Activated CD4-positive, alpha-beta T cell treated with anti-CD3 and anti-CD28 coated beads, Interleukin-2, amount 50 U/mL, for 4 hours (primary cell): ENCODE data around the gene TMEM86A.

Experiments used
- DNase-seq, 2 experiments: peaks; one replicate each; pipeline ENCODE4 v3.0.0-alpha.2; 2020

Gene TMEM86A

DNA sequence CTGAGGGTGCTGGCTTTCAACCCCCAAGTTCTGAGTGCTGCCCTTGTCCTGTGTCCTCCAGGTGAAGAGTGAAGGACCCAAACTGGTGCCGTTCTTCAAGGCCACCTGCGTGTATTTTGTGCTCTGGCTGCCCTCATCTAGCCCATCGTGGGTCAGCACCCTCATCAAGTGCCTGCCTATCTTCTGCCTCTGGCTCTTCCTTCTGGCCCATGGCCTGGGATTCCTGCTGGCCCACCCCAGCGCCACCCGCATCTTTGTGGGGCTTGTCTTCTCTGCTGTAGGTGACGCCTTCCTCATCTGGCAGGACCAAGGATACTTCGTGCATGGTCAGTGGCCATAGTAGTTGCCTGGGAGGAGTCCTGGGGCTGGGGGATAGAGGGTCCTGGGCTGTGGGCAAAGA lies 2.3 kb downstream of the TMEM86A start:
- DNase-seq = no peak

DNA sequence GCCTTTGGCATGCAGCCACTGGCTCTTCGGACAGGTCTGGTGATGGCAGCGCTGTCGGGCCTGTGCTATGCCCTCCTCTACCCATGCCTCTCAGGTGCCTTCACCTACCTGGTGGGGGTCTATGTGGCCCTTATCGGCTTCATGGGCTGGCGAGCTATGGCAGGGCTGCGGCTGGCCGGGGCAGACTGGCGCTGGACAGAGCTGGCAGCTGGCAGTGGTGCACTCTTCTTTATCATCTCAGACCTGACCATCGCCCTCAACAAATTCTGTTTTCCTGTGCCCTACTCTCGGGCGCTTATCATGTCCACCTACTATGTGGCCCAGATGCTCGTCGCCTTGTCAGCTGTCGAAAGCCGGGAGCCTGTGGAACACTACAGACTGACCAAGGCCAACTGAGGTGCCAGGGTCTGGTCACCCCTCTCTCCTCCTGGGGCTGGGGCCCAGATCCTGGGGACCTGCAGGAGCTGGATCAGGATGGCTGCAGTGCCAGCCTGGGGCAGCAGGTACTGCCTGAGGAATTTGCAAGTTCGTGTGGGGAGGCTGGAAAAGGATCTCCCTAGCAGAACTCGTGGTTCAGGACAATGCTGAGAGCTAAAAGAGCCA lies 3.1 kb downstream of the TMEM86A start:
- DNase-seq = no peak

DNA sequence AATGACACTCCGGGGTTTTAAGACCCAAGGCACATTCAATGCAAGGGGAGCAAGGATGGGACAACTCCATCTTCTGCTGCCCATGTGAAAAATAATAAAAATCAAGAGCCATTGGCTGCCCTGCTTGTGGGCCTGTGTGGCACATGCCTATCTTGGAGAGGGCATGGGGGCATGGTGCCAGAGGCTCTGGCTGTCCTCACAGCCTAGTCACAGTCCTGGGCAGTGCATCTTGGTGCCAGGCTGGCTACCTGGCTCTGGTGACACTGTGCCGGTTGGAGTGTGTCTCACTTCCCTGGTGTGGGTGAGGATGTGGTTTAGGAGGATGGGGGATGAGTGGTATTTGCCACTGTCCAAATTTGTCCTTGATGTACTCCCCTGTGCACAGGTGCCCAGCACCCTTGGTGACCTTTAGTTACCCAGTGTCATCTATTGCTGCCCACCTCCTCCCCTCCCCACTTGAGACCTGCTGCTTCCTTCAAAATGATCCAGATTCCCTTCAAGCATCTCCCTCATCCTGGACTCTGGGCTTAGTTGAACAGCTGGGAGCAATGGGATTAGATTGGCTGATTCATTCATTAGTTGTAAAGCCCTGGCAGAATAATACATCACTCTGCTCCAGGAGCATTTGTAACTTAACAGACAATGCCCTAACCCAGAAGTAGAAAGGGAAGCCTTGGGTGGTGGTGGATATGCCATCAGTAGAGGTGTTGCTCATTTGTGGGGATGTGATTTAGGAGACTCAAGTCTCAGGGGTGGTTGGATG lies 4.6 kb downstream of the TMEM86A start:
- DNase-seq = no peak

DNA sequence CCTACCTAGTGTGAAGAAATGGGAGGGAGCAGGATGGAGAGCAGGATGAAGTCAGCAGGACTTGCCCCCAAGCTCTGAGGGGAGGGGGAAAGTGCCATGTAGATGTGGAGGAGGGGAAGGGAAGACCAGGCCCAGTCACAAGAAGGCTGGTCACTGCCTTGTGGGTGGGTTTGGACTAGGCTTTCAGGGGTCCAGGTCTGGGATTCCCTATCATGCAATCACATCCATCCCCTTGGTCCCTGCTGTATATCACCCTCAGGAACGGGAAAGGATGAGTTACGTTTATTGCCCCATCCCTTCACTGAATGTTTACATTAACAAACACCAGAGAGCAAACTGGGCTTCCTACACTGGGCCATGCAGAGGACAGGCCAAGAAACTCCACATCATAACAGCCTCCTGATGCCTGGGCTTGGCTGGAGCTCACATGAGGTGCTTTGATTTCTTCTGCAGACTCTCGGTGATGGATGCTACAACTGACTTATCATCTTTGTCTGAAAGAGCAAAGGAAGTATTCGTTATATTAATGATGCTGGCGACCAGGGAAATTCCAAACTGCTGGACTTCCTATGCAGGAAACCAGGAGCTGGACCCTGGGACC lies 5.6 kb downstream of the TMEM86A start:
- DNase-seq = no peak

DNA sequence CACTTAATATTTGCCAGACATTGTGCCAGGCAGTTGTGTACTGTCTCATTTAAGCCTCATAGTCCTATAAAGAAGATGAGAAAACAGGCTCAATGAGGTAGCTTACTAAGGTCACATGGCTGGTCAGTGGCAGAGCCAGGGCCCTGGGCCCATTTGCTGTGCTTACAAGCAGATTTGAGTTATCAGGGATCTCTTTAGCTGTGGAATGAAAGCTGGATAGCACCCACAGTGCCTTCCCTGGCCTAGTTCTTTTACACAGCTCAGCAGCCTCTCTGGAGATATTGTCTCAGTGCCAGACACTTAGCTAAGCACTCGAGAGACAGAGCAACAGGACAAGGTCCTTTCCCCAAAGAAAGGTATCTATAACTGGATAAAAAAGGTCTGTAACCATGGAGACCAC lies 6.1 kb downstream of the TMEM86A start:
- DNase-seq = no peak

DNA sequence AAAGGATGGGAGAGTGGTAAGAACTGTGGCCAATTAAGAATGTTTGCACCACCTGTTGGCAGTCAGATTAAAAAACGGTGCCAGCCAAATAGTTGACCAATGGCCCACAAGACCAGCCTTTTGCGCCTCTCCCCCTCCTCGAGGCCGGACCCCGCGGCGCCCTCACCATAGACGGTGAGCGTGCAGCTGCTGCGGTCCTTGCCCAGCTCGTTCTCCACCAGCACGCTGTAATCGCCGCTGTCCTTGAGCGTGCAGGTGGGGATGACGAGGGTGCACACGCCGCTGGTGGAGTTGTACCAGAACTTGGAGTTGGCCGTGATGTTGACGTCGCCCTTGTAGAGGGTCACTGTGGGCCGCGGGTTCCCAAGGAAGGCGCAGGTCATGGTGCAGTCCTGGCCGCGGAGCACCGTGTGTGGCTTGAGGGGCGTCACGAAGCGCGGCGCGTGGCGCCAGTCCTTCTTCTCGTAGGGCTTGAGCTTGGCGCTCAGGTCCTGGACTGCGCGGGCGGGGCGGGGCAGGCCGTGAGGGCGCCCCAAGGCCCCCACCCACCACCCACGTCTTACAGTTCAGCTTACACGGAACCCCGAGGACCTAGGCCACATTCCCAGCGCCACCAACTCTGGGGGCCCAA lies 7.2 kb downstream of the TMEM86A start:
- DNase-seq = peak in 1 of 2 experiments; percentile 16

DNA sequence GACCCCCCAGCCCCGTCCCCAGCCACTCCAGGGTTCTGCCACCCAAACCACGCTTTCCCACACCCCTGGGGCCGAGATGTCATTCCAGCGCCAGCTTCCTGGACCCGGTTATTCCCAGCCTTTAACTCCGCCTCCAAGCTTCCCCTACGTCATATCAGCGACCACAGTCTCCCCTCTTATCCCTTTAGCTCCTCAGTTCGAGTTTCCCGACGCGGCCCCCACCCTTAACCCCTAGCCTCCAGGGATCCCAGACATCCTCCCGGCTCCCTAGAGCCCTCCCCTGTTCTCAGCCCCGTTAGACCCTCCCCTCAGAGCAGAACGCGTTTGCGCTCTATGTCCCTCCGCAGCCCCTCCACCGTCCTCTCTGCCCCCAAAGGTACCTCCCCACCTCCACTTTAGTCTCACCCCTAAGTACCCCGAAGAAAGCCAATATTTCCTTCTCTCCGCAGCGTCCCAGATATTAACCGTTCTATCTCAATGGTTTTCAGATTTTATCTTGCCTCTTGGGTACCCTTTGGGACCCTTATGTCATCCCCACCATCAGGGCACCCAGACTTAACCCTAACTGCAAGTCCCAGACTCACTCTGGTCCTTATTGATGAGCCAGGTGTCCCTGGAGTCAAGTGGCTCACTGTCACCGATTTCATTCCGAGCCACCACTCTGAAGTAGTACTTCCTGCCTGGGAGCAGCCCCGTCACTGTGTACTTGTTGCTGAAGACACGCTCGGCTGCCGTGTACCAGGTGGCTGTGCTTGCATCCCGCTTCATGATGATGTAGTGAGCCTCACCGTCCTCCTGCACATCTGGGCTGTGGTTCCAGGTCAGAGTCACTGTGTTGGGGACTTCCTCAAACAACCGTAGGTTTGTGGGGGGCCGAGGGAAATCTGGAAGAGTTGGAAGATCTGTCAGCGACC lies 8.0 kb downstream of the TMEM86A start:
- peak; percentile 48 to 55 for DNase-seq

DNA sequence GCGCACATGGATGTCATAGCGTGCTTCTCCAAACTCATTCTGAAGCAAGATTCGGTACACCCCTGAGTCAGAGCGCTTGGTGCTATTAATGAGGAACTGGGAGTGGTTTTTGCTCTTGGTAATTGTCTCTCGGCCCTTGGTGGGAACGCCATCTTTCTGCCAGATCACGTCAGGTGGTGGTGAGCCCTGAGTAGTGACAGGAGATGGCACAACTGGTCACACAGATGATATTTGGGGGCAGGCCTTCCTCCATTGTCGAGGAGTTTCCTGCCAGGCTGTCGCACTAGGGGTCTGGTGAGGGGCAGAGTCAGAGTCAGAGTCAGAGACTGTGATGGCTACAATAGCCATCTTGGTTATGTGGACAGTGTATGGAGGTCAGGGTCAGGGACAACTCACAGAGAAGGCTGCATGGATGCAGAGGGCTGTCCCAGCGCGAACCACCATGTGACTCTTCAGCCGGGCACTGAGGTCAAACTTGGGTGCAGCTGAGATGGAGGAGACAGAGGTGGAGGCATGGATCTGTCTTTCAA lies 9.3 kb downstream of the TMEM86A start:
- DNase-seq = no peak

DNA sequence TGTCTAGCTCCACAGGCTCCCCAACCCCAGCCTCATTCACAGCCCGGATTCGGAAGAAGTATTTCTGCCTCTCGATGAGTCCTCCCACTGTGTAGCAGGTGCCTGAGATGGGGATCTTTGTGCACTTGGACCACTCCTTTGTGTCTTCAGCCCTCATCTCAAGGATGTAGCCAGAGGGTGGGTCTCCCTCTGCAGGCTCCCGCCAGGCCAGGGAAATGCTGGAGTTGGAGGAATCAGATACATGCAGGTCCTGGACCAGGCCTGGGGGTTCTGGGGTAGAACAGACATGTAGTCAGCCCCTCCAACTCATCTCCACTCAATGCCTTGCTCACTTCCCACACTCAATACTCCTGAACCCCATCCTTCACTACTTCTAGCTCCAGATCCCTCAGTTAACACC lies 10.8 kb downstream of the TMEM86A start:
- DNase-seq = no peak

DNA sequence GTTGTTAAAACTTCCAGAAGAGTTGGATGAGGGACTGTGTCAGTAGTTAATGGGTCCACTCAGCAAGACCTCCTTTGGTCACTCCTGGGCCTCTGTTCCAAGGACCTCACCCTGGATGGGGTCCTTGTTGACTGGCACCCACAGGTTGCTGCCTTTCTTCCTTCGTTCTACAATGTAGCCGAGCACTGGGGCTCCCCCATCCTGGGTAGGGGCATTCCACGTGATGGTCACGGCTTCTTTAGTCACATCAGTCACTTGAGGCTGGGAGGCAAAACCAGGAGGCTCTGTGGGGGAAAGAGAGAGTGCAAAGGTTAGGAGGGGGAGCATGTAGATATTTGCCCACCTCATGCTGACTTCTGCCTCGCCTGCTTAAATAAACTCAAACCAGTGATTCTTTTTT lies 12.0 kb downstream of the TMEM86A start:
- DNase-seq = no peak

DNA sequence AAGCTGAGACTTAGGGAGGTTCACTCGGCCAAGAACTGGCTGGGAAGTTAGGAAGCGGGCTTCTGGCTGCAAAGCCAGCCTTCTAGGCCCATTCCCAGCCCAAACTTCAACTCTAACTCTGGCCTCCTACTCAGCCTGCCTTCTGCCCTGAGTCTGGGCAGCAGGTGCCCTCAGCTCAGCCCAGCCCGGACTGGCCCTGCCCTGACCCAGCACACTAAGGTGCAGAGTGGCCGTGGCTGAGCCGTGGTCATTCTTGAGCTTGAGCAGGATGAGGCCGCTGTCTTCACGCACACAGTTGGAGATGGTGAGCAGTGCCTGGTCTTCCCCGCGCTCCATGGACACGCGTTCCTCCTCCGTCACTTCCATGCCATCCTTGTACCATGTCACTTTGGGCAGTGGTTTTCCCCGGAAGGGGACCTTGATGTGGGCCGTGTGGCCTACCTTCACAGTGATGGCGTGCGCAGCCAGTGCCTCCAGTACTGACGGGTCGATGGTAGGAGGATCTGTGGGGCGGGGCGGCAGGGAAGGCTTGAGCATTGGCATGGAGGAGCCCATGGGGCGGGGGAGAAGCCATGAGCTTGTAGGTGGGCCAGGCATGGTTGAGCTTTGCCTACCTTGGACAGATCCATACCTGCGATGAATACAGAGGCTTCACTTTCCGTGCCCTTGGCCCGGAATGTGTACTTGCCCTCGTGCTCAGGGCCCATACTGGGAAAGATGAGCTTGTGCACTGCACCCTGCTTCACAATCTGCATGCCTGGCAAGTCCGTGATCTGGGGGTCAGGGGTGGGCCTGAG lies 15.3 kb downstream of the TMEM86A start:
- no peak for DNase-seq

DNA sequence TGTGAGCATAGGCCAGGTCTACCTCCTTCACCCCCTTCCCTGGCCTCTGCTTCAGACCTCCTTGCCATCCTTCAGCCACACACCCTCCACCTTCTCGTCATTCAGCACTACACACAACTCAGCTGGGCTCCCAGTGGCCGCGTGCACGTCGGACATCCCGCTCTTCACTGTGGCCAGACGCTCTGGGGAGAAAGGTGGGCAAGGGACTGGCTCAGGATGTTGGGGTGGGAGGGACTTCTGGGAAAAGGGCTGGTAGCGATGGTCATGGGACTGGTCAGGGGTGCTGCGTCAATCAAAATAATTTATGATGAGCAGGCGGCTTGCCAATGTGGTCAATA lies 15.8 kb downstream of the TMEM86A start:
- DNase-seq = no peak

DNA sequence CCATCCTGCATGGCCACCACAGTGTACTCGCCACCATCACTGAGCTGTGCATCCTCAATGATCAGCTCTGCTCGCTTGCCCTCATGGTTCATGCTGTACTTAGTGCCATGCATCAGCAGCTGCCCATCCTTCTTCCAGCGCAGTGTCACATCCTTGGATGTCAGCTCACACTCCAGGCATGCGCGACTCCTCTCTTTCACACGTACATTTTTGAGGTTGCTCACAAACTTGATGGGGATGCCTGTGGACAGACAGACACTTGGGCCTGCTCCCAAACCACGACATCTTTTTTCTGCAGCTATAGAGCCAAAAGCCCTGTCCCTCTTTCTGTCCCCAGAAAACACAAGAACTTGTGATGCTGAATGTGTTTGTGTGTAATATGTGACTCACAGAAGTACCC lies 16.9 kb downstream of the TMEM86A start:
- DNase-seq = no peak

DNA sequence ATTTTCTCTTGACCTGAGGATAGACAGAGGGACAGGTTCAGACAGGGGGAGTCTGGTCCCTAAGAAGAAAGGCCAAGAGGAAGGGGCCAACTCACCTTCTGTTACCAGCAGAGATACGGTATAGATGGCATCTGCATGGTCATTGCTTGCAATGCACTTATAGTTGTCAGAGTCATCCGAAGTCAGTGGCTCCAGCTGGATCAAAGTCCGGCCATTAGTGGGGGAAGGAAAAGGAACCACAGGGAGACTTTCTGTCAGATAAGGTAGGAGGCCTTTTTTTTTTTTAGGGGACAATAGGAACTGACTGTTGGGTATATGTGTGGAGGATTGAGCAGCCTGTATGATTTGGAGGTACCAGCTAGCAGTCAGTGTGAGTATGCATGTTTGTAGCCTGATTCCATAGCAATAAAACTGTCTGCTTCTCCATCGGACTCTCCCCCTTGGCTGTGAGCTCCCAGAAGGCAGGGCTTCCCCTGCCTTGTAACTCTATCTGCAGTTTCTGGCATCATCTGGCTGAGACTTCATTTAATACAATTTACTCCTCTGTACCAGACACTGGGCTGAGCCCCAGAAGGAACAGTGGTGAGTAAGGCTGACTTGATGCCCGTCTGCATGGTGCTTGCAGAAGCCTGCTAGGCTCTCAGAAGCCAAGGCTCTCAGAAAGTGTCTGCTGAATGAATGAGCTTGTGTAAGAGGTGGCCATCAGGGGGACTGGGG lies 21.7 kb downstream of the TMEM86A start:
- no peak for DNase-seq

DNA sequence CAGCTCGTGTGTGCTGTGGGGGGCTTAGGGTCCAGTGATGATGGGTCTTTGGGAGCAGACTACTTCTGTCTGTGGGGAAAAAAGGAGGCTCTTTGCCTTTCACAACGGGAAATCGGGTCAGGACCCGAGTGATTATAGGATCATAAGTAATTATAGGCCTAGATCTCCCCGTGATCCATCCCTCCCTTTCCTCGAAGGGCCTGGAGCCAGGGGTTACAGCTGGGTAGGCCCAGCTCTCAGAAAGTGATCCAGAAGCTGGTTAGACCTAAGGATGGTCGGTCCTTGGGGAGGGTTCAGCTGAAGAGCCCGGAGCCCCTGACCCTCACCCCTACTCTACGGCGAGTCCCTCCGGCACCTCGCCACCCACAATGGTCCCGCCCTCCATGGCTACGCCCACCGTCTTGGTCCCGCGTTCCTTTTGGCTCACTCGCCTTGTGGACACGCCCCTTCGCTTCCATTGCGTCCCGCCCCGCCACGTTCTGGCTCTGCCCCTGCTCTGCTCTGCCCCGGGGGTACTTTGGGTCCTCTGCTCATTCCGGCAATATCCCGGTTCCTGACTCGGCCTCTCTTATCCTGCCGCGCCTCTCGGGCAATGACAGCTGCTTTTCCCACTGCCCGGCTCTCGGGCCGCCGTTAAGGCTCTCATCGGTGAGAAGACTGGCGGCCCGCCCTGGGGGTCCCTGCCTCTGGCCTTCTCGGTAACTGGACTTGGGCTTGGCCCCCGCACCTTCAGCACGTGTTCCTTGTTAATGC lies 22.4 kb downstream of the TMEM86A start:
- peak; percentile 83 for DNase-seq

DNA sequence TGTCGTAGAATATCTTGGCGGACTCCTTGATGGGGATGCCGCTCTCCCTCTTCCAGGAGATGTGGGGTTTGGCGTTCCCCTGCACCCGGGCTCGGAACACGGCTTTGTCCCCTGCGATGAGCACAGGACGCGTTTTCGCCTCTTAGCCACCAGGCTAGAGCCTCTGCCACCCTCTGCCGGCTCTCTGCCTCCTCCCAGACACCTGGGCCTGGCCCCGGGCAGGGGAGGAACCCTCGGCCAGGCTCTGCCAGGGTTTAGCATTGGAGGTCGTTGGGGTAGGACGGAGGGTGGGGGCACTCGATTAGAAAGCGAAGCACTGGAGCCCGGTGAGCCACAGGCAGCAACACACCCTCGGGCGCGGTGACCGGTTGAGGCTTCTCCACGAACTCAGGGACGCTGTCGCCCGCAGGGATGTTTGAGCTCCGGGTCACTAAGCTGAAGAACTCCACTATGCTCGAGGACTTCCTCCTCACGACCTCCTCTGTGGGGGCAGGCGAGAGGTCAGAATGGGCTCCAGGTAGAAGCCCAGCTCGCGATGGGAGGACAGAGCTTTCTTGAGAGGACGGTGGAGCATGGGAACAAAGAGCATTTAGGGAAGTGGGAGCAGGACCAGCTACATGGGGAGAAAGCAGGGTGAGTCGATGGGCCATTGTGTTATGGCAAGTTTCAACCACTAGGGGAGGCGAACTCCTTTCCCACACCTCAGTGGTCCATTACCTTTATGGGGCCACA lies 23.1 kb downstream of the TMEM86A start:
- peak; percentile 27 to 38 for DNase-seq

DNA sequence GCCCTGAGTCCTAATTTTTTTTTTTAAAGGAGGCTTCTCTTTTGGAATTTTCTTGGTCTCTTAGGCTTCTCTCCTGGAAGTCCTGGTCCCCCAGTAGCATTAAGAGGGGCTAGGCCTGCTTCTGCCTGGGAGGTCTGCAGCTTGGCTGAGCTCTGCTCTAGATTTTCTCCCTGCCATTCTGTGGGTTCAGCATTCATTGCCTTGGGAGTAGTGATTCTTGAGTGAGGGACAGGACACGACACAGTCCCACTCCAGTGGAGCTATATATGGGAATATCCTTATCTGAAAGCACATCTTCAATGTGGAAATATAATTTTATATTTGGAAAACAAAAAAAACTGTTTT lies 23.7 kb downstream of the TMEM86A start:
- no peak for DNase-seq

DNA sequence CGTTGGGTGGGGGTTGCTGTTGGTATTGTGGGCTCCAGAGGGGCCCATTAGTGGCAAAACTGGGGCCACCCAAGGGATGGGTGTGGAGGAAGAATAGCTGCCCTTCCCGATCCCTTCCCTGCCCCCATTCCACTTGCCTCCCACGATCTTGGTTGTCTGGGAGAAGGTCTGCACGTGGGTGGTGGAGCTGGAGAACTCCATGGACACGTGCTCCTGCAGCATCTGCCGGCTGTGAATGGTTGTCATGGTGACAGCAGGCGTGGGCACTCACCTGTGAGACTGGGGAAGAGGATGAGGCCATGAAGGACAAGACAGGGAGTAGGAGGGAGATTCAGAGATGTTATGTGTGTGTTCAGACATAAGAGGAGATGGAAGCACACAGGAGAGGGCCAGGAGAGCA lies 25.4 kb downstream of the TMEM86A start:
- DNase-seq = no peak

DNA sequence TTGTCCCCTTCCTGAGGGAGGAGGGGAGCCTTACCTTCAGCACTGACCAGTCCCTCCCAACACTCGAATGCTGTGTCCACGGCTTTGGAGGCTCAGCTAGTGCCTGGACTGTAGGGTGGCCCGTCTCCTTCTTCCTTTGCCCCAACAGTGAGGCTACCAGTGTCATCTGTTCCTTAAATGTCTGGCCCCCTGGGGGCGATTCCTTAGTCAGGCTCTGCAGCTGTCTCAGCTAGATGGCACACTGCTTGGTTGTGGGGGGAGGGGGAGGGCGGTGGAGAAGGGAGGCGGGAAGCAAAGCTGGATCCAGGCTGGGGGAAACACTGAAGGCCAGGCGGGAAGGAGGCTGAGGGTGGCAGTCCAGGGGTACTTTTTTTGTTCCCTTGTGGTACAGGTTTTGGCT lies 27.5 kb downstream of the TMEM86A start, which contains the start of gene IGSF22:
TSS of gene IGSF22 (minus strand) at position 149 of the 400 bp plus-strand sequence. CDS start 1,952 bp downstream, outside the sequence.
- DNase-seq = no peak
